ENCODE data around the gene WDR33. TPM values are rescaled to one million over a fixed set of nuclear protein-coding genes. Genes with fewer than 3 reads are reported as not detected.

Gene WDR33
- total and polyA plus RNA-seq, 2 donors (not counting 3 experiments of a cell fraction or from before 2014, with no cell fraction given), result 16.4 to 52.5 TPM

DNA sequence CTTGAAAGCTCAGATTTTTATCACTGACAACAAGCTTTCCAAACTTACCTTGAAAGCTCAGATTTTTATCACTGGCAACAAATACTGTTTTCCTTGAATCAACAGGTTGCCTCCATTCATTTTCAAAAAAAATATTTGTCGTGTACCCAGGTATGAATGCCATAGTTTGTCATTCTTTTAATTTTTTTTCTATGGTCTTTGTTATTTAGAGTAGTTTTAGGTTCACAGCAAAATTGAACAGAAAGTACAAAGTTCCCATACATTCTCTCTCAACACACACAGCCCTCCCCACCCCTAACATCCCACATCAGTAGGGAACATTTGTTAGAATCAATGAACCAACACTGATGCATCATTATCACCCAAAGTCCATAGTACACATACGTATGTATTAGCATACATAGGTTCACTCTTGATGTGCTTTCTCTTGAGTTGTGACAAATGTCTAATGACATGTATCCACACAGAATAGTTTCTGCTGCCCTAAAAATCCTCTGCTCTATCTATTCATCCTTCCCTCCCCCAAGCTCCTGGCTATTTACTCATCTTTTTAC is 25.9 kb downstream of the WDR33 start:
- H2AFZ ChIP-seq (ENCODE audit: low read depth, low read length), result no peak overlapping the region
- H3K9me1 ChIP-seq (replicated peaks; ENCODE audit: control insufficient read depth, extremely low read depth, insufficient read depth, low read length), result no peaks in the 10 kb centered on the region
- no TSS peak for BruUV-seq (replicated peaks)
- H3K9me3 ChIP-seq (replicated peaks; ENCODE audit: control insufficient read depth, insufficient read depth, low read length), result no peaks in the 10 kb centered on the region
- no peaks in the 10 kb centered on the region for H3K27me3 ChIP-seq (ENCODE audit: control insufficient read depth in 2 of 2, insufficient read depth in 2 of 2, low read length in 2 of 2)
- TF ChIP-seq JUN (IDR thresholded peaks at IDR 0.05; ENCODE audit: borderline replicate concordance, insufficient read depth, insufficient read length, low read depth) (no peak), EZH2 (IDR thresholded peaks at IDR 0.05; ENCODE audit: borderline replicate concordance, low read depth, low read length, severe bottlenecking) (no peak), GATA2 (IDR thresholded peaks at IDR 0.05; ENCODE audit: insufficient read depth, insufficient read length, low read depth, low read length) (no peak), POLR2AphosphoS5 (IDR thresholded peaks at IDR 0.05; ENCODE audit: insufficient read depth, low read depth, low read length) (no peak)
- TF ChIP-seq, protein P1, sequence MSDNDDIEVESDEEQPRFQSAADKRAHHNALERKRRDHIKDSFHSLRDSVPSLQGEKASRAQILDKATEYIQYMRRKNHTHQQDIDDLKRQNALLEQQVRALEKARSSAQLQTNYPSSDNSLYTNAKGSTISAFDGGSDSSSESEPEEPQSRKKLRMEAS (IDR thresholded peaks at IDR 0.05; ENCODE audit: insufficient read depth, insufficient read length), result no peak
- no peaks in the 10 kb centered on the region for H3K4me1 ChIP-seq (ENCODE audit: control insufficient read depth, extremely low read depth, insufficient read depth, low read length)
- intact Hi-C loops (cut with micrococcal nuclease), result no loop called here
- FAIRE-seq (peak; percentile 31), DNase-seq (ENCODE audit: low read depth, low spot score) (no peak)
- H3K27ac ChIP-seq (ENCODE audit: insufficient read depth, low read depth, low read length), result no peak overlapping the region
- no peaks in the 10 kb centered on the region for H4K20me1 ChIP-seq (replicated peaks; ENCODE audit: control insufficient read depth, extremely low read depth, insufficient read depth, low read length)
- CTCF ChIA-PET, result interaction anchor here (1.2 to 1.4 kb wide), 2 partner anchors 9 to 16 kb away, joined by 4 read pairs; no protein-coding TSS in a partner anchor
- H3K4me3 ChIP-seq (replicated peaks in 1 of 3; ENCODE audit: insufficient read depth in 1 of 3, low read depth in 1 of 3, low read length in 3 of 3), result no peak overlapping the region
- dilution Hi-C loops (cut with MboI; ENCODE audit: extremely low pct_ligation_motif_present, low sequenced_read_pairs), result no loop called here
- H3K79me2 ChIP-seq (ENCODE audit: control insufficient read depth, insufficient read depth, low read length), result peaks cover 51% of the 10 kb centered on the region
- POLR2A ChIA-PET, result no interaction called here
- no peak overlapping the region for H3K9ac ChIP-seq (replicated peaks; ENCODE audit: extremely low read depth, insufficient read depth, low read length)
- no peaks in the 10 kb centered on the region for H3K36me3 ChIP-seq (ENCODE audit: control insufficient read depth in 2 of 2, extremely low read depth in 1 of 2, insufficient read depth in 2 of 2, low read length in 2 of 2)
- no peak overlapping the region for H3K4me2 ChIP-seq (ENCODE audit: insufficient read depth, low read length)

DNA sequence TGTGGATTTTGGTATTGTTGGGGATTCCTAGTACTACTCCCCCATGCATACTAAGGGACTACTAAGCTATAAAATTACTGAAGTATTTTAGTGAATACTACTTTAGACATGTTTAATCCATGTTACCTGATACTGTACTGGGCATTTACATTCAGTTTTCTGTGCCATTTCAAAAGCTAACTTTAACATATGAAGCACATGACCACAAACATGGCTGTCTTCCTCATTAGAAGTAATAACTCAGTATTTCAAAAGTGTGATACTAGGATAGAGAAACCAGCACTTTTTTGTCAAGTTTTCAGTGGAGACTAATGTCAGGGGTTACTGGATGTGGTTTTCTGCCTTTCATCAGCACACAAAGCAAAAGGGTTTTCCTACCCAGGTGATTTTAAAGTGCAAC is 27.9 kb downstream of the WDR33 start:
- intact Hi-C loops (cut with micrococcal nuclease), result no loop called here
- Histone ChIP-seq H4K20me1 (replicated peaks; ENCODE audit: control insufficient read depth, extremely low read depth, insufficient read depth, low read length) (peaks cover 5% of the 10 kb centered on the region), H3K79me2 (ENCODE audit: control insufficient read depth, insufficient read depth, low read length) (peaks cover 64% of the 10 kb centered on the region), H3K9me1 (replicated peaks; ENCODE audit: control insufficient read depth, extremely low read depth, insufficient read depth, low read length) (no peaks in the 10 kb centered on the region), H3K9me3 (replicated peaks; ENCODE audit: control insufficient read depth, insufficient read depth, low read length) (no peaks in the 10 kb centered on the region), H3K27ac (ENCODE audit: insufficient read depth, low read depth, low read length) (no peak overlapping the region), H3K4me1 (ENCODE audit: control insufficient read depth, extremely low read depth, insufficient read depth, low read length) (no peaks in the 10 kb centered on the region), H3K36me3 (ENCODE audit: control insufficient read depth in 2 of 2, extremely low read depth in 1 of 2, insufficient read depth in 2 of 2, low read length in 2 of 2) (no peaks in the 10 kb centered on the region), H3K27me3 (ENCODE audit: control insufficient read depth in 2 of 2, insufficient read depth in 2 of 2, low read length in 2 of 2) (no peaks in the 10 kb centered on the region), H3K9ac (replicated peaks; ENCODE audit: extremely low read depth, insufficient read depth, low read length) (no peak overlapping the region), H2AFZ (ENCODE audit: low read depth, low read length) (no peak overlapping the region), H3K4me3 (replicated peaks in 1 of 3; ENCODE audit: insufficient read depth in 1 of 3, low read depth in 1 of 3, low read length in 3 of 3) (no peak overlapping the region), H3K4me2 (ENCODE audit: insufficient read depth, low read length) (no peak overlapping the region)
- FAIRE-seq (no peak), DNase-seq (ENCODE audit: low read depth, low spot score) (no peak)
- no peak for TF ChIP-seq FOS (IDR thresholded peaks at IDR 0.05; ENCODE audit: borderline replicate concordance, insufficient read depth, low read length)
- no peak for TF ChIP-seq MYC (IDR thresholded peaks at IDR 0.05; ENCODE audit: low read depth, low read length)
- TF ChIP-seq, protein P1 (IDR thresholded peaks at IDR 0.05; ENCODE audit: insufficient read depth, insufficient read length), result no peak
- TF ChIP-seq, protein P2, sequence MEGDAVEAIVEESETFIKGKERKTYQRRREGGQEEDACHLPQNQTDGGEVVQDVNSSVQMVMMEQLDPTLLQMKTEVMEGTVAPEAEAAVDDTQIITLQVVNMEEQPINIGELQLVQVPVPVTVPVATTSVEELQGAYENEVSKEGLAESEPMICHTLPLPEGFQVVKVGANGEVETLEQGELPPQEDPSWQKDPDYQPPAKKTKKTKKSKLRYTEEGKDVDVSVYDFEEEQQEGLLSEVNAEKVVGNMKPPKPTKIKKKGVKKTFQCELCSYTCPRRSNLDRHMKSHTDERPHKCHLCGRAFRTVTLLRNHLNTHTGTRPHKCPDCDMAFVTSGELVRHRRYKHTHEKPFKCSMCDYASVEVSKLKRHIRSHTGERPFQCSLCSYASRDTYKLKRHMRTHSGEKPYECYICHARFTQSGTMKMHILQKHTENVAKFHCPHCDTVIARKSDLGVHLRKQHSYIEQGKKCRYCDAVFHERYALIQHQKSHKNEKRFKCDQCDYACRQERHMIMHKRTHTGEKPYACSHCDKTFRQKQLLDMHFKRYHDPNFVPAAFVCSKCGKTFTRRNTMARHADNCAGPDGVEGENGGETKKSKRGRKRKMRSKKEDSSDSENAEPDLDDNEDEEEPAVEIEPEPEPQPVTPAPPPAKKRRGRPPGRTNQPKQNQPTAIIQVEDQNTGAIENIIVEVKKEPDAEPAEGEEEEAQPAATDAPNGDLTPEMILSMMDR (IDR thresholded peaks at IDR 0.05; ENCODE audit: extremely low read depth in 1 of 2, insufficient read depth in 1 of 2, low read depth in 1 of 2, low read length in 2 of 2), result no peak
- no peak for TF ChIP-seq JUN (IDR thresholded peaks at IDR 0.05; ENCODE audit: borderline replicate concordance, insufficient read depth, insufficient read length, low read depth)
- TF ChIP-seq GATA2 (IDR thresholded peaks at IDR 0.05; ENCODE audit: insufficient read depth, insufficient read length, low read depth, low read length), result no peak
- TF ChIP-seq POLR2AphosphoS5 (IDR thresholded peaks at IDR 0.05; ENCODE audit: insufficient read depth, low read depth, low read length), result no peak
- TF ChIP-seq EZH2 (IDR thresholded peaks at IDR 0.05; ENCODE audit: borderline replicate concordance, low read depth, low read length, severe bottlenecking), result no peak
- no peak for TF ChIP-seq POLR2A (IDR thresholded peaks at IDR 0.05; ENCODE audit: low read depth, low read length)
- ChIA-PET CTCF (no interaction called here), POLR2A (interaction anchor here (0.6 to 0.7 kb wide), 2 partner anchors 50 to 72 kb away, joined by 4 to 5 read pairs; no protein-coding TSS in a partner anchor)
- BruUV-seq (replicated peaks), result no TSS peak
- dilution Hi-C loops (cut with MboI; ENCODE audit: extremely low pct_ligation_motif_present, low sequenced_read_pairs), result no loop called here

Measured in endothelial cell of umbilical vein (primary cell).